Body of pancreas (tissue), 4 donors: Measurements from ENCODE around the gene CENPW.

Experiments
- POLR2A ChIP-seq, 3 donors: fragments of 450-650 bp; IDR thresholded peaks; one replicate each; pipeline ENCODE4 v1.6.1; 2016; ENCODE audit warnings: antibody characterized with exemption in 3 of 3, mild to moderate bottlenecking in 2 of 3
- TF ChIP-seq, protein P1 (sequence below), 7 experiments: fragments of 450-650 bp in 4 of 7; fragments of 200-600 bp in 3 of 7; sonication (generic) in 3 of 7; IDR thresholded peaks; one replicate each; pipeline ENCODE4 v1.5.1; 2016 to 2019; ENCODE audit warnings: antibody characterized with exemption in 7 of 7

DNA sequence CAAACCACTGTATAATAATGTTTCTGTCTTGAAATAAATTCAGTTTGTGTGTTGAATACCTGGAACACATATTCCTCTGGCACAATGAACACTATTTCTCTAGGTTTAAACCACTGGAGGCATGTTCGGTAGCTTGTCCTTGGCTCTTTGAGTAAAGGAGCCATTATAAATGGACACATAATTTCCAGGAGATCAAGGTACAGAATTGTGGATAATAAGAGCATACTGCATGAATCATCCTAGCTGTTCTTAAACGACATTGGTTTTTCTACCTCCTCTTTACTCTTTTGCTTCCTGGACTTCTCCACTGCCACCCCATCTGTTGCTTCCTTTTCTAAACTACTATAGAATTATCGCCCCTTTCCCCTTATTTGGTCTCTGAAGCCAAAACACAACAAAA lies 1.2 kb downstream of the CENPW start:
- no peak for TF ChIP-seq POLR2A (IDR thresholded peaks at IDR 0.05)
- TF ChIP-seq, protein P1, sequence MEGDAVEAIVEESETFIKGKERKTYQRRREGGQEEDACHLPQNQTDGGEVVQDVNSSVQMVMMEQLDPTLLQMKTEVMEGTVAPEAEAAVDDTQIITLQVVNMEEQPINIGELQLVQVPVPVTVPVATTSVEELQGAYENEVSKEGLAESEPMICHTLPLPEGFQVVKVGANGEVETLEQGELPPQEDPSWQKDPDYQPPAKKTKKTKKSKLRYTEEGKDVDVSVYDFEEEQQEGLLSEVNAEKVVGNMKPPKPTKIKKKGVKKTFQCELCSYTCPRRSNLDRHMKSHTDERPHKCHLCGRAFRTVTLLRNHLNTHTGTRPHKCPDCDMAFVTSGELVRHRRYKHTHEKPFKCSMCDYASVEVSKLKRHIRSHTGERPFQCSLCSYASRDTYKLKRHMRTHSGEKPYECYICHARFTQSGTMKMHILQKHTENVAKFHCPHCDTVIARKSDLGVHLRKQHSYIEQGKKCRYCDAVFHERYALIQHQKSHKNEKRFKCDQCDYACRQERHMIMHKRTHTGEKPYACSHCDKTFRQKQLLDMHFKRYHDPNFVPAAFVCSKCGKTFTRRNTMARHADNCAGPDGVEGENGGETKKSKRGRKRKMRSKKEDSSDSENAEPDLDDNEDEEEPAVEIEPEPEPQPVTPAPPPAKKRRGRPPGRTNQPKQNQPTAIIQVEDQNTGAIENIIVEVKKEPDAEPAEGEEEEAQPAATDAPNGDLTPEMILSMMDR (IDR thresholded peaks at IDR 0.05): no peak
